Epithelial cell of alveolus of lung (primary cell): ENCODE measurements around the gene ITK. TPM values are rescaled to one million over a fixed set of nuclear protein-coding genes. Genes with fewer than 3 reads are reported as not detected.

ENCODE experiments used
- total RNA-seq: library from RNA; depleted of rRNA; stranded (reverse); fragments of >200 nt; gene quantifications from 2 replicates; pipeline ENCODE4 v1.2.1, GENCODE V29; 2015

ITK gene
- not detected in 2 replicates for total RNA-seq

GRCh38 chr5:157180374-157181264, at the start of gene ITK:
Gene ITK, plus strand, starts transcription at chr5:157180840. Its CDS starts 138 bp downstream, at chr5:157180978.

GRCh38 chr5:157142317-157143126, 38.1 kb upstream of the ITK start, which contains the start of gene MED7:
Gene MED7, minus strand, starts transcription at chr5:157142865. Its CDS starts 3,434 bp downstream, at chr5:157139431.

DNA sequence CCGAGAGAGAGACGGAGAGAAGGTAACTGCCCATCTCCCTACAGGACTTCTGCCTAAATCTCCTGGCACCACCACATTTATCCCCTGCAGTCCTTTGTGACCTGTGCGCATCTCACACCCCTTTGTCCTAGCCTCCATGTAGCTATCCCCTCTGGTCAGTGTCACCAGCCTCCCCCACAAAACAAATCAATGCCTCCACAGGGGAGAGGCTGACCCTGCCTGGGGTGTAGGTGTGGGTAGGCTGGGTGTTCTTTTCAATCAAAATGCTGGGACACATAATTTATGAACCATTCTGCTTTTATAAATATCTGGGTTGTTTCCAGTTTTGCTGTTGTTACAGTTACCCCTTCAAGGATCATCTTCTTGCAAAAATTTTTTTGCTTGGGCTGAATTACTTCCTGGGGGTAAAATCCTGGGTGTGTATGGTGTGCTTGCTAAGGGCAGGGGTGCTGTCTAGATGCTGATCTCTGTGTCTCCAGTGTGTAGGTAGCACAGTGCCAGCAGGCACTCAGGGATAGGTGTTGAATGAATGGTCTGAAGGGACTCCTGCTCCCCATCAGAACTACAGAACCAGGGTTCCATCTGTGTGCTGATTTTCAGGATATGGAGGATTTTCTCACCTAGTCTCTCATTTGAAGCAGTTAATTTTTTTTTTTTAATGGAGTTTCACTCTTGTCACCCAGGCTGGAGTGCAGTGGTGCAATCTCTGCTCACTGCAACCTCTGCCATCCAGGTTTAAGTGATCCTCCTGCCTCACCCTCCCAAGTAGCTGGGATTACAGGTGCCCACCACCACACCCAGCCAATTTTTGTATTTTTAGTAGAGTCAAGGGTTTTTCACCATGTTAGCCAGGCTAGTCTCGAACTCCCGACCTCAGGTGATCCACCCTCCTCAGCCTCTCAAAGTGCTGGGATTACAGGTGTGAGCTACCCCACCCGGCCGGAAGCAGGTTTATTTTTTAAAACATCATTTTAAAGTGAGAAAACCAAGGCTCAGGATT, 14.1 kb upstream of the ITK start, which contains the start of gene GARIN3:
Gene GARIN3 (minus strand): TSS at position 51 of the 1,000 bp plus-strand sequence. CDS start 96 bp downstream, outside the sequence.

GRCh38 chr5:157265714-157266285, 85.2 kb downstream of the ITK start, which contains the start of gene CYFIP2:
Gene CYFIP2, plus strand, starts transcription at chr5:157266123. Its CDS starts 19,239 bp downstream, at chr5:157285362.

Other genes with a start within 250 kb of the ITK start
- not detected in 2 replicates for gene TIMD4, start 217.6 kb upstream of the ITK start, total RNA-seq
- not detected in 2 replicates for gene HAVCR1, start 121.7 kb upstream of the ITK start, total RNA-seq
- 0.39 and 0.88 TPM in 2 replicates for gene HAVCR2, start 71.8 kb upstream of the ITK start, total RNA-seq
- gene MED7, start 38.0 kb upstream of the ITK start, total RNA-seq = 8.1 and 8.7 TPM in 2 replicates
- gene GARIN3, start 14.6 kb upstream of the ITK start, total RNA-seq = not detected in 2 replicates
- 9.4 and 17.1 TPM in 2 replicates for gene CYFIP2, start 85.3 kb downstream of the ITK start, total RNA-seq